Caco-2 (cell line): ENCODE data around the gene ATP13A2. TPM values are rescaled to one million over a fixed set of nuclear protein-coding genes. Genes with fewer than 3 reads are reported as not detected.

Source experiments
- BruUV-seq: library from RNA; stranded (reverse); fragments of 400-500 nt; replicated peaks from 2 replicates; lab custom pipeline; 2021; lab: Mats Ljungman, UMichigan
- CTCF ChIA-PET: fragments of 300-600 bp; sonication (Branson Sonifier 250); formaldehyde crosslinking; loops from one replicate; lab custom pipeline; 2022; ENCODE audit warnings: antibody characterized with exemption; lab: Charles Lee
- POLR2A ChIA-PET: fragments of 300-600 bp; sonication (Branson Sonifier 250); formaldehyde crosslinking; loops from one replicate; lab custom pipeline; 2022; ENCODE audit warnings: antibody characterized with exemption; lab: Charles Lee
- DNase-seq, 2 experiments: peaks; one replicate each; pipeline versions ENCODE4 v3.0.0 to v3.0.0-alpha.2; 2020 to 2022
- H3K27me3 ChIP-seq: replicated peaks from 2 replicates; pipeline ENCODE4 v1.6.0; 2011; ENCODE audit warnings: low read length; ENCODE audit not compliant: control insufficient read depth, insufficient read depth
- H3K36me3 ChIP-seq: 2 replicates; pipeline ENCODE4 v1.5.1; 2011; ENCODE audit warnings: low read length; ENCODE audit not compliant: control insufficient read depth, insufficient read depth
- H3K4me1 ChIP-seq: fragments of 250-450 bp; sonication (Bioruptor Pico); 2 replicates; pipeline ENCODE4 v1.5.1; 2020; ENCODE audit warnings: mild to moderate bottlenecking
- H3K4me3 ChIP-seq: 2 replicates; pipeline ENCODE4 v1.5.1; 2011; ENCODE audit warnings: low read depth, mild to moderate bottlenecking, control low read depth, low read length
- H3K9me3 ChIP-seq: fragments of 250-450 bp; sonication (Bioruptor Pico); 2 replicates; pipeline ENCODE4 v1.5.1; 2020; ENCODE audit warnings: mild to moderate bottlenecking, moderate library complexity
- H3K27ac Mint-ChIP-seq: one replicate; pipeline ENCODE4 v1.8.0; 2022; ENCODE audit warnings: mixed read lengths; ENCODE audit not compliant: unreplicated experiment
- H3K27me3 Mint-ChIP-seq: one replicate; pipeline ENCODE4 v1.8.0; 2022; ENCODE audit warnings: mixed read lengths; ENCODE audit not compliant: insufficient read depth, unreplicated experiment
- H3K36me3 Mint-ChIP-seq: one replicate; pipeline ENCODE4 v1.8.0; 2022; ENCODE audit warnings: mild to moderate bottlenecking, mixed read lengths; ENCODE audit not compliant: insufficient read depth, unreplicated experiment
- H3K4me1 Mint-ChIP-seq: one replicate; pipeline ENCODE4 v1.8.0; 2022; ENCODE audit warnings: low read depth, mixed read lengths; ENCODE audit not compliant: unreplicated experiment
- H3K4me3 Mint-ChIP-seq: one replicate; pipeline ENCODE4 v1.8.0; 2022; ENCODE audit warnings: mild to moderate bottlenecking, moderate library complexity, mixed read lengths; ENCODE audit not compliant: unreplicated experiment
- H3K9me3 Mint-ChIP-seq: one replicate; pipeline ENCODE4 v1.8.0; 2022; ENCODE audit warnings: mixed read lengths; ENCODE audit not compliant: unreplicated experiment
- intact Hi-C: fragments of 100-400 bp; cut with micrococcal nuclease; formaldehyde crosslinking; loops from one replicate; pipeline ENCODE4 v1.10.0; 2022; ENCODE audit not compliant: unreplicated experiment
- total RNA-seq: library from RNA; stranded (reverse); gene quantifications from 2 replicates; pipeline ENCODE4 v1.2.3, GENCODE V29; 2022
- TF ChIP-seq, protein P1 (sequence below), 2 experiments: fragments of 200-600 bp in 1 of 2; IDR thresholded peaks; 1 replicate in 1 of 2; 2 replicates in 1 of 2; pipeline versions ENCODE4 v1.5.1 to v1.8.0; 2011 to 2022; ENCODE audit warnings: antibody characterized with exemption in 1 of 2, control low read depth in 1 of 2, inconsistent platforms in 1 of 2, low read depth in 1 of 2, low read length in 1 of 2, mild to moderate bottlenecking in 1 of 2, moderate library complexity in 1 of 2; ENCODE audit not compliant: insufficient read depth in 1 of 2, severe bottlenecking in 1 of 2, unreplicated experiment in 1 of 2

ATP13A2 gene
- total RNA-seq, 1 experiment from 2014 or later: 58.4 TPM

DNA sequence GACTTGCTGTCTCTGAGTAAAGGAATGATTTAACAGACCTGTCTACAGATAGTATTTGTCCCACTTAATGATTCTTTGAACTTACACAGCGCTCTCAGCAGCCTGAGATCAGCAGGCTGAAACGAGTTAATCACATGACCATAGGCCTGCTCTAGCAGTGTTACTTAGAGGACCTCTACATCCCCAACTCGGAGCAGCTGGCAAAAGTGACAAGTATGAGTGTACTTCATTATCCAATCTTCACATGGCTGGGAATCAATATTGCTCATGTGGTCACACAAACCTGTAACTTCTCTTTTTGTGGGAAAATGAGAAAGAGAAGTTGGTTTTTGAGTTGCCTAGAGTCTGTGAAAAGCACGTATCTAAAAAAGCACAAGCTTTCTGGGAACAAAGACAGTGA is 11.4 kb upstream of the ATP13A2 start:
- ChIA-PET CTCF (no interaction called here), POLR2A (no interaction called here)
- TF ChIP-seq, protein P1, sequence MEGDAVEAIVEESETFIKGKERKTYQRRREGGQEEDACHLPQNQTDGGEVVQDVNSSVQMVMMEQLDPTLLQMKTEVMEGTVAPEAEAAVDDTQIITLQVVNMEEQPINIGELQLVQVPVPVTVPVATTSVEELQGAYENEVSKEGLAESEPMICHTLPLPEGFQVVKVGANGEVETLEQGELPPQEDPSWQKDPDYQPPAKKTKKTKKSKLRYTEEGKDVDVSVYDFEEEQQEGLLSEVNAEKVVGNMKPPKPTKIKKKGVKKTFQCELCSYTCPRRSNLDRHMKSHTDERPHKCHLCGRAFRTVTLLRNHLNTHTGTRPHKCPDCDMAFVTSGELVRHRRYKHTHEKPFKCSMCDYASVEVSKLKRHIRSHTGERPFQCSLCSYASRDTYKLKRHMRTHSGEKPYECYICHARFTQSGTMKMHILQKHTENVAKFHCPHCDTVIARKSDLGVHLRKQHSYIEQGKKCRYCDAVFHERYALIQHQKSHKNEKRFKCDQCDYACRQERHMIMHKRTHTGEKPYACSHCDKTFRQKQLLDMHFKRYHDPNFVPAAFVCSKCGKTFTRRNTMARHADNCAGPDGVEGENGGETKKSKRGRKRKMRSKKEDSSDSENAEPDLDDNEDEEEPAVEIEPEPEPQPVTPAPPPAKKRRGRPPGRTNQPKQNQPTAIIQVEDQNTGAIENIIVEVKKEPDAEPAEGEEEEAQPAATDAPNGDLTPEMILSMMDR (IDR thresholded peaks at IDR 0.05; ENCODE audit: insufficient read depth in 1 of 2, low read depth in 1 of 2, low read length in 1 of 2, severe bottlenecking in 1 of 2, unreplicated experiment in 1 of 2): no peak
- BruUV-seq: no TSS peak
- intact Hi-C loops: no loop called here
- Mint-ChIP-seq H3K36me3 (peaks cover 44% of the 10 kb centered on the region), H3K4me3 (no peak overlapping the region), H3K9me3 (no peaks in the 10 kb centered on the region), H3K27ac (no peak overlapping the region), H3K27me3 (no peaks in the 10 kb centered on the region), H3K4me1 (no peaks in the 10 kb centered on the region)
- peaks cover 1% of the 10 kb centered on the region for H3K36me3 ChIP-seq
- no peaks in the 10 kb centered on the region for H3K27me3 ChIP-seq
- no peak for DNase-seq
- no peaks in the 10 kb centered on the region for H3K9me3 ChIP-seq
- H3K4me1 ChIP-seq: no peaks in the 10 kb centered on the region
- H3K4me3 ChIP-seq: no peak overlapping the region

DNA sequence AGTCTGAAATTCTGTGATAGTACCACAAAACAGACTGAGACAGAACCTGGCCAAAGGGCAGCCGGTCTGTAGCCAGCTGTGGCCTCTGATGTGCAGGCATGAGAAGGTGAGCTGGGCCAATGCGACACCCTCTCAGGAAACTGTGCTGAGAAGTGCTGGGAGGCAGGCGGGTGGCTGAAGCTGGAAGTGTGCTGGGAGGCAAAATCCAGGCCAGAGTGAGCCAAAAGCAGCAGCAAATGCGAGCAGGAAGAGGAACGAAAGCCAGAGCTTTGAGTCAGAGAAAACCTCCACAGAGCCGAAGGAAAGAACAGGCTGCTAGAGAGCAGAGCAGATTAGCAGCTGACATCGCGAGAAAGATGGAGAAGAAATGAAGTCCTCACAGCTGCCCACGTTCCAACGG is 10.2 kb upstream of the ATP13A2 start:
- intact Hi-C loops: no loop called here
- no peaks in the 10 kb centered on the region for H3K4me1 Mint-ChIP-seq
- Histone ChIP-seq H3K9me3 (no peaks in the 10 kb centered on the region), H3K4me1 (no peaks in the 10 kb centered on the region), H3K27me3 (no peaks in the 10 kb centered on the region), H3K4me3 (no peak overlapping the region), H3K36me3 (peaks cover 1% of the 10 kb centered on the region)
- peaks cover 32% of the 10 kb centered on the region for H3K36me3 Mint-ChIP-seq
- DNase-seq: no peak
- TF ChIP-seq, protein P1 (IDR thresholded peaks at IDR 0.05; ENCODE audit: insufficient read depth in 1 of 2, low read depth in 1 of 2, low read length in 1 of 2, severe bottlenecking in 1 of 2, unreplicated experiment in 1 of 2): no peak
- ChIA-PET CTCF (no interaction called here), POLR2A (no interaction called here)
- no peaks in the 10 kb centered on the region for H3K9me3 Mint-ChIP-seq
- H3K27me3 Mint-ChIP-seq: no peaks in the 10 kb centered on the region
- no TSS peak for BruUV-seq
- no peak overlapping the region for H3K4me3 Mint-ChIP-seq
- H3K27ac Mint-ChIP-seq: no peak overlapping the region

DNA sequence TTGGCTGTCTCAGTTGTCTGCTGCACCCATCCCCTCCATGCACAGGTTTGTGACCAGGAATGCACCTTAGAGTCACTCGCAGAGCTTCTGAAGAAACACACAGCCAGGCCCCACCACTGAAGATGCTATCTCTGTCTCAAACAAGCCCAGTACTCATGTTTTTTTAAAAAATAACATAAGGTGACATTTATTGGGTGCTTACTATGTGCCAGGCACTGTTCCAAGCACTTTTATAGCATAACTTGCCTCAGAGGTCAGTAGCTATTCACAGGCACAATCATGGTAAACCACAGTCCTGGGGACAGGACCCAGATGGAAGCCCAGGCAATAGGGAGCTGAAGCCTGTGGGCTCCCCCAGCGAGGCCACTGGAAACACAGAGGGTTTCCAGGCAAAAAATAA is 8.8 kb upstream of the ATP13A2 start:
- no peaks in the 10 kb centered on the region for H3K4me1 Mint-ChIP-seq
- Histone ChIP-seq H3K36me3 (peaks cover 1% of the 10 kb centered on the region), H3K4me1 (peaks cover 10% of the 10 kb centered on the region), H3K4me3 (no peak overlapping the region), H3K27me3 (no peaks in the 10 kb centered on the region), H3K9me3 (no peaks in the 10 kb centered on the region)
- CTCF ChIA-PET: no interaction called here
- no TSS peak for BruUV-seq
- POLR2A ChIA-PET: no interaction called here
- no peak for DNase-seq
- H3K27ac Mint-ChIP-seq: no peak overlapping the region
- TF ChIP-seq, protein P1 (IDR thresholded peaks at IDR 0.05; ENCODE audit: insufficient read depth in 1 of 2, low read depth in 1 of 2, low read length in 1 of 2, severe bottlenecking in 1 of 2, unreplicated experiment in 1 of 2): no peak
- no peaks in the 10 kb centered on the region for H3K27me3 Mint-ChIP-seq
- intact Hi-C loops: no loop called here
- peaks cover 41% of the 10 kb centered on the region for H3K36me3 Mint-ChIP-seq
- H3K9me3 Mint-ChIP-seq: no peaks in the 10 kb centered on the region
- no peak overlapping the region for H3K4me3 Mint-ChIP-seq
